A673 (cell line): ENCODE results near the gene CDK14.

Source experiments
- CTCF ChIP-seq: fragments of 300-800, 200-600 bp; sonication (generic); conservative IDR thresholded peaks from 2 replicates; pipeline ENCODE4 v1.5.1; 2017; ENCODE audit warnings: low read depth, mild to moderate bottlenecking, antibody characterized with exemption, low read length, moderate library complexity, mixed read lengths
- EZH2 ChIP-seq: fragments of 200-600 bp; sonication (generic); IDR thresholded peaks from 2 replicates; pipeline ENCODE4 v1.6.1; 2017; ENCODE audit warnings: borderline replicate concordance, low read depth, mild to moderate bottlenecking, mixed read lengths, antibody characterized with exemption, low read length; ENCODE audit not compliant: poor library complexity, severe bottlenecking

GRCh38 chr7:90604383-90604782 is 8.3 kb downstream of the CDK14 start:
- TF ChIP-seq EZH2 (no peak), CTCF (no peak)
